NCI-H2107 (cell line): ENCODE measurements around the gene SLC25A29.
"Not testable (repeated sequence)": the region's sequence is repeated elsewhere in the genome, so short reads cannot be mapped to it uniquely, and the experiment has no call there.

Experiments used
- DNase-seq: peaks from one replicate; lab custom pipeline; 2025; lab: John Stamatoyannopoulos, UW

The SLC25A29 gene

GRCh38 chr14:100306101-100306997 lies at the start of gene SLC25A29:
SLC25A29 (minus strand) TSS chr14:100306444; CDS start chr14:100306232, 212 bp downstream.
- DNase-seq: peak; percentile 97

GRCh38 chr14:100350986-100351385 lies 44.7 kb upstream of the SLC25A29 start:
- no peak for DNase-seq

DNA sequence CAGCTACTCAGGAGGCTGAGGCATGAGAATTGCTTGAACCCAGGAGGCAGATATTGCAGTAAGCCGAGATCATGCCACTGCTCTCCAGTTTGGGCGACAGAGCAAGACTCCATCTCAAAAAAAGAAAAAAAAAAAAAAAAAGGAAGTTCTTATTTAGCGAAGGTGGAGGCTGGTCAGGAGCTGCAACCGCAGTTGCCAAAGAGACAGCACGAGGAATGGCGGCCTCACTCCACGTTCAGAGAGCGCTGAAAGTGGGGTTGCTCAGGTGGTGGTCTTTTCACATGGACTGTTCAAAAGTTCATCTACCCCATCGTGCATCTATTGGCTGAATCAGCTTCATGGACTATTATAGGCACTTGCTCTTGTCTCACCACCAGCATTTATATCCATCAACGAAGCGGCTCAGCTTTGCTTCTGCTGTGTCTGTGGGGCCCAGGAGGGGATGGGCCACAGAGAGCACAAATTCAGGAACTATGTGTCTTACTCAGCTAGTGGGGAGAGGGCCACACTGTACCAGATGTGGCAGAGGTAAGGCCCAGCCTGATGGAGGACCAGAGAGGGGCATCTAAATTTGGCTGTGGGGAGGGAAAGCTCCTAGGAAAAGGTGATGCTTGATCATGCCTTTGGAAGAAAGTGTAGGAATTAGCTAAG lies 44.2 kb upstream of the SLC25A29 start:
- DNase-seq: no peak

DNA sequence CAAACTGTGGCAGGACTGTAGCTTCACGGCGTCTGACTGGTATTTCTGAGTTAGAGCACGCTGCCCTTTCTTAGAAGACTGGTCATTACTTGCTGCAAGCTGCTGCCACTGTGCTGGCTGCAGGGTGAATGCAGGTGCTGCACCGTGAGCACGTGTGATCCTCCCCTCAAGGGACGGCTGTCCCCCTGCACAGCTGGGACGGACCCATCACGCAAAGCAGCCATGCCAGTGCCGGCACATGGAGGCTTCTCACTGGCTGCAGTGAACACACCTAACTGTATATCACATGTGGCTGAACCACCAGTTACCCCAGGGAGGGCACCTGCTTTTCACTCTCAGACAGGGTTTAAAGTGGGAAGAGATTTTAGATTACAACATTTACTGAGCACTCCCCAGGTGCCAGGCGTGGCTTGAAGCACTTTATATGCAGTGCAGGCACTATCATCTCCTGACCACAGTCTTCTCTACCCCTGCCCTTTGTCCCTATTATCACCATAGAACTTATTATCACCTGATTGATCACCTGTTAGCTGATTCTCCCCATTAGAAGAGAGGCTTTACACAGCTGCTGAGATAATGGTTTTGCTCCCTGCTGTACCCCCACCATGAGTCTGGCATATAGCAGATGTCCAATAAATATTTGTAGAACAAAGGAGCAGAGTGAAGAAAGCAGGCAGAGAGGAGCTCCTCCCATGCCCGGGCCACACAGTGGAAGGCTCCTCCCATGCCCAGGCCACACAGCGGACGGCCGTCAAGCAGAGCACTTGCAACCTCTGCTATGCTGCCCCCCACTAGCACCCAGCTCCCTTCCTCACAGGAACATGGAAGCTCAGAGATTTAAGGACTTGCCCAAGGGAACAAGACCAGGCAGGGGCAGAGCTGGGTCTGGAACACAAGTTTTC lies 42.8 kb upstream of the SLC25A29 start:
- no peak for DNase-seq

DNA sequence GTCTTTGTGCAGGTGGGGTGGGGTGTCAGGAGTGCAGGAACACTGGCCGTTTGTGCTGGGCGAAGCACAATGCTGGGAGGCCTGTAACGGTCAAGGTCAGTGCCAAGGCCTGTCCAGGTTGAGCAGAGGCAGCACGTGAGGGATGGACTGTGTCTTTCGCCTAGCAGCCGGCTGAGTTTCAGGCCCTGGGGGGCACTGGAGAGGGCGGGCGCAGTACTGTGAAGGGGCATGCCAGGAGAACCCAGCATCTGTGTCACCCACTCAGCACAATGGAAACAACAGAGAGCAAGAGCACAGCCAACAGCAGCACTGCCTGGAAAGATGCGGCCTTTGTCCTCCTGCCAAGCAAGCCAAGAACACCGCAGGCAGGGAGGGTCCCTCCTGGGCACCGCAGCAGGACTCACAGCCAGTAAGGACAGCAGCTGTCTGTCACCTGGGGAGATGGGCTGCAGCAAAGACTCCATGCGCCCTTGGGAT lies 42.0 kb upstream of the SLC25A29 start:
- no peak for DNase-seq

- no peak for DNase-seq
These were observed 40.3 kb upstream of the SLC25A29 start for GRCh38 chr14:100346306-100347091.

- DNase-seq: no peak
These were observed 39.5 kb upstream of the SLC25A29 start for GRCh38 chr14:100345711-100346110.

DNA sequence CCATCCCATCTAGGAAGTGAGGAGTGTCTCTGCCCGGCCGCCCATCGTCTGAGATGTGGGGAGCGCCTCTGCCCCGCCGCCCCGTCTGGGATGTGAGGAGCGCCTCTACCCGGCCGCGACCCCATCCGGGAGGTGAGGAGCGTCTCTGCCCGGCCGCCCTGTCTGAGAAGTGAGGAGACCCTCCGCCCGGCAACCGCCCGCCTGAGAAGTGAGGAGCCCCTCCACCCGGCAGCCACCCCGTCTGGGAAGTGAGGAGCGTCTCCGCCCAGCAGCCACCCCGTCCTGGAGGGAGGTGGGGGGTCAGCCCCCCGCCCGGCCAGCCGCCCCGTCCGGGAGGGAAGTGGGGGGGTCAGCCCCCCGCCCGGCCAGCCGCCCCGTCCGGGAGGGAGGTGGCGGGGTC lies 38.4 kb upstream of the SLC25A29 start:
- not testable (repeated sequence) for DNase-seq

GRCh38 chr14:100342826-100343225 lies 36.6 kb upstream of the SLC25A29 start:
- not testable (repeated sequence) for DNase-seq

- no peak for DNase-seq
These were observed 36.0 kb upstream of the SLC25A29 start for GRCh38 chr14:100342195-100342594.

GRCh38 chr14:100341301-100342031 lies 35.2 kb upstream of the SLC25A29 start:
- no peak for DNase-seq

DNA sequence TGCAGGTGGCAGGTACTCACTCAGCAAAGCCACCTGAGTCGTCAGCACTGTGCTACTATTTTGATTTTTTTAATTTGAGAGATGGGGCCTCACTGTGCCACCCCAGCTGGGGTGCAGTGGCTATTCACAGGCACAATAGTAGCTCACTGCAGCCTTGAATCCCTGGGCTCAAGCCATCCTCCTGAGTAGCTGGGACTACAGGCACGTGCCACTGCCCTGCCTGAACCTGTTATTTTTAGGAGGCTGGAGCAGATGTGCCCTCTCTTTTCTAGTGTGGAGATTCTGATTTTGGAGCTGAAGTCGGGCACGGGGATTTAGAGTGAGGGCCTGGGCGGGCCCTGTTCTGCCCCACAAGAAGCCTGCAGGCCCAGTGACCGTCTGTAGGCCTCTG lies 34.2 kb upstream of the SLC25A29 start:
- no peak for DNase-seq

DNA sequence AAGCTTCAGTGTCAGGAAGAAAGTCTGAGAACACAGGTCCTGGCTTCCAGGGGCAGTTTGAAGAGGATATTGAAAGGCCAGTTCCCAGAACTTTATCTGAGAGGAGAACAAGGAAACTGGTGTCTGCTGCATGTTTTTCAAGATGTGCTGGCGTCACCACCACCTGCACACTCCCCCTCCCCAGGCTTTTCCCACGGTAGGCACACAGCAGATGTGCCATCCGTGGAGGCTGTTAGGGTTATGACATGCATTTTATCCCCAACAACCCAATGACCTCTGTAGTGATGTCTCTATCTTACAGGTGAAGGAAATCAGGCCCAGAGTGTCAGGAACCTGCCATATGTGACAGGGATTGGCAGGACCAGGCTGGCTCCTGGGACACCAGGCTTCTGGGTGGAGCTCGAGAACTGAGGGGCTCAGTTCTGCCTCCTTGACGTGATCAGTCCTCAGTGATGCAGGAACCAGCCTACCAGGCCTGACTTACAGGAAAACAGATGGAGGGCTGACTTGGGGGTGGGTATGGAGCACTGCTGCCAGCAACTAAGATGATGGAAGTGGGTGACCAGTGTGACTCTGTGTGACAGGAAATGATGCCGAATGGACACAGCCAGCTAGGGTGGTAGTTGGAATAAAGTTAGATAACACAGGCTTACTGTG lies 33.6 kb upstream of the SLC25A29 start:
- DNase-seq: no peak

- no peak for DNase-seq
These were observed 30.6 kb upstream of the SLC25A29 start for GRCh38 chr14:100336618-100337530.

- no peak for DNase-seq
These were observed 28.7 kb upstream of the SLC25A29 start for GRCh38 chr14:100334904-100335303.

DNA sequence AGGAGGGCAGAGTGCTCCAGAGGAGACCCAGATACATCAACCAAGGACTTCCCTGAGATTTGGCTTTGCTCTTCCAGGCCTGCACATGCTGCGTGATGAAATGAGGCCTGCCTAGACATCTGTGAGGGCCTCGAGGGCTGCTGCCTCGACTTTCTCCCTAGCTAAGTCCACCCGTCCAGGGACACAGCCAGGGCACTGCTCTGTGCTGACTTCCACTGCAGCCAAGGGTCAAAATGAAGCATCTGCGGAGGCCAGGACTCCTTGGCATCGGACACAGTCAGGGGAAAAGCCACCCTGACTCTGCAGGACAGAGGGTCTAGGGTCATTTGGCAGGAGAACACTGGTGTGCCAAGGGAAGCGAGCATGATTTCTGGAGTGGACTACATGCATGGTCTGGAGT lies 27.6 kb upstream of the SLC25A29 start:
- DNase-seq: no peak

GRCh38 chr14:100333311-100333710 lies 27.1 kb upstream of the SLC25A29 start:
- DNase-seq: no peak

DNA sequence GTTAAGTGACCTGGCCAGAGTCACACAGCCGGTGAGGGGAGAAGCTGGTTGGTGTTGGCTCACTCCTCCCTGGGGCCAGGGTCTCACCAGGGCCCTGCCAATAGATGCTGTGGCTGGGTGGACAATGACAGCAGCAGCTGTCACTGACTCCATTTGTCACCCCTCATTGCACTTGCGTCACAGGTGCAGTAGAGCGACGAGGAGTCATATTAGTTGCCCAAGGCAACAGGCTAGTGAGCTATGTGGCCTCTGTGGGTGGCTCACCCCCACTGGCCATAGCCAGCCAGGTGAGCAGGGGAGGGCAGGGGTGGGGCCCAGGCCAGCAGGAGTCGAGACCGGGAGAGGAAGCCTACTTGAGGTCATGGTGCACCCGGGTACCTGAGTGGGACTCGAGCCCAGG lies 26.6 kb upstream of the SLC25A29 start:
- DNase-seq: peak; percentile 74

DNA sequence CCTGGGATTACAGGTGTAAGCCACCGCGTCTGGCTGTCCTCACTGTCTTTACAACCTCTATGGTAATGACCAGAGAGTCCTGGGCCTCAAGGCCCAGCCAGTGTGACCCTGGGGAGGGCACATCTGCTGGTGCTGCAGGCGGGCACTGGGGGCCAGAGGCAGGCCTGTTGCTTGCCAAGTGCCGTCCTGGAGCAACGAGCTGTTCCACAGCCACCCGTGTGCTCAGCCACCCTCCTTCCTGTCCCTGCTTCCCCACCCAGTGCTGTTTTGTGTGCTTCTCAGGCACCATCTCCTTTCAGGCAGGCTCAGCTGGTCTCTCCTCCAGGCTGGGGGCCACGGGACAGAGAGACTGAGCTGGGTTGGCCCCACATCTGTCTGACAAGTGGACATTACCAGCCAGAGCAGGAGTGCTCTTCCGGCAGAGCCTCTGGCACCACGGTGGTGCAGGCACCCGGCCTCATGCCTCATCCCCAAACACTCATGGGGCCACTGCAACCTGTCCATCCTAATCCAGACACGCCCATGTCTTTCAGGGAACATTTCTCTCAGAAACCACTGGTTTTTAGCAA lies 25.9 kb upstream of the SLC25A29 start:
- no peak for DNase-seq
